ENCODE measurements around the gene STXBP4.

GRCh38 chr17:54947396-54947795, 21.2 kb upstream of the STXBP4 start:
- TF ChIP-seq CTCF (conservative IDR thresholded peaks at IDR 0.05) (no peak), EZH2 (IDR thresholded peaks at IDR 0.05; ENCODE audit: low read depth) (no peak)
